ENCODE results near the gene LRRC8D. TPM values are rescaled to one million over a fixed set of nuclear protein-coding genes. Genes with fewer than 3 reads are reported as not detected.
A peak's percentile ranks its signal among the peaks of the same experiment; 100 is the strongest.

LRRC8D gene
- total and polyA plus RNA-seq, 2 experiments from 2014 or later, result 23.6 to 48.8 TPM

GRCh38 chr1:89928506-89928905 lies 107.7 kb downstream of the LRRC8D start:
- H3K27ac ChIP-seq (ENCODE audit: low read depth), result peak overlapping the region; percentile 94
- H3K36me3 Mint-ChIP-seq (ENCODE audit: low read depth), result peaks cover 83% of the 10 kb centered on the region
- H3K4me3 Mint-ChIP-seq, result no peak overlapping the region
- H3K27ac Mint-ChIP-seq, result peak overlapping the region; percentile 89
- no peaks in the 10 kb centered on the region for H3F3A ChIP-seq (replicated peaks; ENCODE audit: low read depth)
- DNase-seq (ENCODE audit: low spot score) (no peak), ATAC-seq (no peak)
- TF ChIP-seq, protein P1, sequence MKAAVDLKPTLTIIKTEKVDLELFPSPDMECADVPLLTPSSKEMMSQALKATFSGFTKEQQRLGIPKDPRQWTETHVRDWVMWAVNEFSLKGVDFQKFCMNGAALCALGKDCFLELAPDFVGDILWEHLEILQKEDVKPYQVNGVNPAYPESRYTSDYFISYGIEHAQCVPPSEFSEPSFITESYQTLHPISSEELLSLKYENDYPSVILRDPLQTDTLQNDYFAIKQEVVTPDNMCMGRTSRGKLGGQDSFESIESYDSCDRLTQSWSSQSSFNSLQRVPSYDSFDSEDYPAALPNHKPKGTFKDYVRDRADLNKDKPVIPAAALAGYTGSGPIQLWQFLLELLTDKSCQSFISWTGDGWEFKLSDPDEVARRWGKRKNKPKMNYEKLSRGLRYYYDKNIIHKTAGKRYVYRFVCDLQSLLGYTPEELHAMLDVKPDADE (IDR thresholded peaks at IDR 0.05), result no peak
- no peak for TF ChIP-seq JUNB (IDR thresholded peaks at IDR 0.05; ENCODE audit: unreplicated experiment)
- no peak for TF ChIP-seq ZNF114 (CRISPR knock-in tag; IDR thresholded peaks at IDR 0.05)
- no peak for TF ChIP-seq POLR2AphosphoS5 (IDR thresholded peaks at IDR 0.05; ENCODE audit: low read depth)
- H3K4me1 Mint-ChIP-seq, result peaks cover 49% of the 10 kb centered on the region
- H2AFZ ChIP-seq, result no peak overlapping the region
- H3K4me2 ChIP-seq, result no peak overlapping the region
- peaks cover 7% of the 10 kb centered on the region for H3K27me3 Mint-ChIP-seq (ENCODE audit: insufficient read depth, low read depth, poor library complexity)
- no peaks in the 10 kb centered on the region; the same call in 1 of the 2 replicates for H3K79me2 ChIP-seq (replicated peaks; ENCODE audit: insufficient read depth)
- H3K4me3 ChIP-seq, result no peak overlapping the region
- 0 out of 2 replicates have a peak, but pooled peaks cover 3% of the 10 kb centered on the region for H3K9me2 ChIP-seq (ENCODE audit: insufficient read depth)
- peaks cover 16% of the 10 kb centered on the region; the same call in 2 of the 3 replicates for H3K9me3 Mint-ChIP-seq
- no peaks in the 10 kb centered on the region for H3K27me3 ChIP-seq (ENCODE audit: insufficient read depth)
- H4K20me1 ChIP-seq (replicated peaks; ENCODE audit: insufficient read depth), result no peaks in the 10 kb centered on the region
- peaks cover 6% of the 10 kb centered on the region; the same call in 1 of the 2 replicates for H3K36me3 ChIP-seq (ENCODE audit: insufficient read depth)
- H3K4me1 ChIP-seq (ENCODE audit: insufficient read depth), result peaks cover 34% of the 10 kb centered on the region

DNA sequence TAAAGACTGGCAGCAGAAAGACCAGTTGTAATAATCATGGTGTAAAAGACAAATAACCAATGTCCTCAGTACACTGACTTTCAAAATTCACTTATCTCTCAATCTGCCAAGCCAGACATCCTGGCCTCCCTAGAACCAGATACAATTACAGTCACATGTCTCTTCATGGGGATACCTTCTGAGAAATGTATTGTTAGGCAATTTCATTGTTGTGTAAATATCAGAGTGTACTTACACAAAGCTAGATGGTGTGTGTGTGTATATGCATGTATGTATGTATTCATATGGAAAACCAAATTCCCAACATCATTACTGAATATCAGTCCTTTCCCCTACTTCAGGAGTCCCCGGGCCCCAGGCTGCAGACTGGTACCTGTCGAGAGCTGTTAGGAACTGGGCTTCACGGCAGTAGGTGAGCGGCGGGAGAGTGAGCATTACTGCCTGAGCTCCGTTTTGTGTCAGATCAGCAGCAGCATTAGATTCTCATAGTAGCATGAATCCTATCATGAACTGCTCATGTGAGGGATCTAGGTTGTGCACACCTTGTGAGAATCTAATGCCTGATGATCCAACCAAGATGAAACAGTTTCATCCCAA lies 108.7 kb downstream of the LRRC8D start:
- H3K4me3 ChIP-seq, result peak overlapping the region; percentile 7; the same call in 1 of the 2 replicates
- H3F3A ChIP-seq (replicated peaks; ENCODE audit: low read depth), result no peaks in the 10 kb centered on the region
- peaks cover 9% of the 10 kb centered on the region; the same call in 2 of the 3 replicates for H3K9me3 Mint-ChIP-seq
- H3K36me3 Mint-ChIP-seq (ENCODE audit: low read depth), result peaks cover 83% of the 10 kb centered on the region
- H3K4me1 ChIP-seq (ENCODE audit: insufficient read depth), result peaks cover 34% of the 10 kb centered on the region
- H3K79me2 ChIP-seq (replicated peaks; ENCODE audit: insufficient read depth), result no peaks in the 10 kb centered on the region; the same call in 1 of the 2 replicates
- H3K27ac ChIP-seq (ENCODE audit: low read depth), result peak overlapping the region; percentile 94
- H3K9me2 ChIP-seq (ENCODE audit: insufficient read depth), result 0 out of 2 replicates have a peak, but pooled peaks cover 3% of the 10 kb centered on the region
- H3K27ac Mint-ChIP-seq, result peak overlapping the region; percentile 89
- H2AFZ ChIP-seq, result no peak overlapping the region
- H3K4me2 ChIP-seq, result peak overlapping the region; percentile 28; the same call in 1 of the 2 replicates
- H3K27me3 ChIP-seq (ENCODE audit: insufficient read depth), result no peaks in the 10 kb centered on the region
- H3K4me1 Mint-ChIP-seq, result peaks cover 57% of the 10 kb centered on the region
- H3K27me3 Mint-ChIP-seq (ENCODE audit: insufficient read depth, low read depth, poor library complexity), result peaks cover 7% of the 10 kb centered on the region
- H3K4me3 Mint-ChIP-seq, result peak overlapping the region; percentile 41
- 0 out of 2 replicates have a peak, but pooled peaks cover 8% of the 10 kb centered on the region for H3K36me3 ChIP-seq (ENCODE audit: insufficient read depth)
- peak; percentile 92 for ATAC-seq
- TF ChIP-seq EZH2phosphoT487 (IDR thresholded peaks at IDR 0.05; ENCODE audit: unreplicated experiment), result no peak
- TF ChIP-seq ZNF114 (CRISPR knock-in tag; IDR thresholded peaks at IDR 0.05), result no peak
- peak; percentile 45 for TF ChIP-seq CREB1 (CRISPR knock-in tag; IDR thresholded peaks at IDR 0.05; ENCODE audit: low read depth)
- 0 out of 2 replicates have a peak, but pooled peaks have one; percentile 3 for TF ChIP-seq ZNF331 (CRISPR knock-in tag; IDR thresholded peaks at IDR 0.05; ENCODE audit: low read depth)
- no peak for TF ChIP-seq JUNB (IDR thresholded peaks at IDR 0.05; ENCODE audit: unreplicated experiment)
- DNase-seq (ENCODE audit: low spot score), result peak; percentile 85
- H4K20me1 ChIP-seq (replicated peaks; ENCODE audit: insufficient read depth), result no peaks in the 10 kb centered on the region

DNA sequence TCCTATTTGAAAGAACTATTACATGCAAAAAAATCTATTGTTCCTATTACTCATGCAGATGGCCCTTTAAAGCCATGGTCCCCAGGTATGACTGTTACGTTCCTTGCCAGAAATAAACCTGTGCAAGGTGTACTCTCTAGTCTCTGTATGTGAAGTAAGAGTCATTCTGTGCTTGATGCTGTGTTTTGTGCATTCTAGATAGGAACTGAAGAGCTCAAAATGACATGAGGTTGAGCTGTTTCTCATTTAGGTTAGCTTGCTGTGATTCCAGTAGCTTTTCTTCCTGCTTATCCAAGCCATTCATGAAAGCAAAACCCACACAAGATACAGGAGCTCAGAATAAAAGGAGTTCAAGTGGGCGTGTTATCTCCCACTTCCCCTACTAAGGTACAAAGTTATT lies 109.7 kb downstream of the LRRC8D start:
- ATAC-seq, result no peak
- Histone ChIP-seq H4K20me1 (replicated peaks; ENCODE audit: insufficient read depth) (no peaks in the 10 kb centered on the region), H3K27ac (ENCODE audit: low read depth) (peak overlapping the region; percentile 90), H2AFZ (no peak overlapping the region), H3F3A (replicated peaks; ENCODE audit: low read depth) (no peaks in the 10 kb centered on the region), H3K4me3 (no peak overlapping the region), H3K9me2 (ENCODE audit: insufficient read depth) (0 out of 2 replicates have a peak, but pooled peaks cover 3% of the 10 kb centered on the region), H3K79me2 (replicated peaks; ENCODE audit: insufficient read depth) (no peaks in the 10 kb centered on the region; the same call in 1 of the 2 replicates), H3K36me3 (ENCODE audit: insufficient read depth) (0 out of 2 replicates have a peak, but pooled peaks cover 8% of the 10 kb centered on the region), H3K4me2 (0 out of 2 replicates have a peak overlapping the region, but pooled peaks have one; percentile 29), H3K4me1 (ENCODE audit: insufficient read depth) (peaks cover 40% of the 10 kb centered on the region), H3K27me3 (ENCODE audit: insufficient read depth) (no peaks in the 10 kb centered on the region)
- H3K27ac Mint-ChIP-seq, result no peak overlapping the region; the same call in 1 of the 2 replicates
- peaks cover 9% of the 10 kb centered on the region; the same call in 2 of the 3 replicates for H3K9me3 Mint-ChIP-seq
- H3K36me3 Mint-ChIP-seq (ENCODE audit: low read depth), result peaks cover 85% of the 10 kb centered on the region
- DNase-seq (ENCODE audit: low spot score), result no peak
- no peak overlapping the region for H3K4me3 Mint-ChIP-seq
- H3K27me3 Mint-ChIP-seq (ENCODE audit: insufficient read depth, low read depth, poor library complexity), result peaks cover 7% of the 10 kb centered on the region
- peaks cover 67% of the 10 kb centered on the region for H3K4me1 Mint-ChIP-seq
- TF ChIP-seq POLR2AphosphoS5 (IDR thresholded peaks at IDR 0.05; ENCODE audit: low read depth) (no peak), NANOG (IDR thresholded peaks at IDR 0.05; ENCODE audit: borderline replicate concordance) (no peak), ZNF331 (CRISPR knock-in tag; IDR thresholded peaks at IDR 0.05; ENCODE audit: low read depth) (no peak), JUNB (IDR thresholded peaks at IDR 0.05; ENCODE audit: unreplicated experiment) (no peak), ZNF114 (CRISPR knock-in tag; IDR thresholded peaks at IDR 0.05) (no peak)
- TF ChIP-seq, protein P2, sequence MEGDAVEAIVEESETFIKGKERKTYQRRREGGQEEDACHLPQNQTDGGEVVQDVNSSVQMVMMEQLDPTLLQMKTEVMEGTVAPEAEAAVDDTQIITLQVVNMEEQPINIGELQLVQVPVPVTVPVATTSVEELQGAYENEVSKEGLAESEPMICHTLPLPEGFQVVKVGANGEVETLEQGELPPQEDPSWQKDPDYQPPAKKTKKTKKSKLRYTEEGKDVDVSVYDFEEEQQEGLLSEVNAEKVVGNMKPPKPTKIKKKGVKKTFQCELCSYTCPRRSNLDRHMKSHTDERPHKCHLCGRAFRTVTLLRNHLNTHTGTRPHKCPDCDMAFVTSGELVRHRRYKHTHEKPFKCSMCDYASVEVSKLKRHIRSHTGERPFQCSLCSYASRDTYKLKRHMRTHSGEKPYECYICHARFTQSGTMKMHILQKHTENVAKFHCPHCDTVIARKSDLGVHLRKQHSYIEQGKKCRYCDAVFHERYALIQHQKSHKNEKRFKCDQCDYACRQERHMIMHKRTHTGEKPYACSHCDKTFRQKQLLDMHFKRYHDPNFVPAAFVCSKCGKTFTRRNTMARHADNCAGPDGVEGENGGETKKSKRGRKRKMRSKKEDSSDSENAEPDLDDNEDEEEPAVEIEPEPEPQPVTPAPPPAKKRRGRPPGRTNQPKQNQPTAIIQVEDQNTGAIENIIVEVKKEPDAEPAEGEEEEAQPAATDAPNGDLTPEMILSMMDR (conservative IDR thresholded peaks at IDR 0.05; ENCODE audit: low read depth in 2 of 2), result no peak
